Uterus (tissue), 4 donors: ENCODE results near the gene C3orf62. TPM values are rescaled to one million over a fixed set of nuclear protein-coding genes. Genes with fewer than 3 reads are reported as not detected.

Source experiments
- DNase-seq, 2 donors: peaks; one replicate each; pipeline ENCODE4 v3.0.0-alpha.2; 2019 to 2020
- H3K27ac ChIP-seq, 2 donors: fragments of 200-600 bp; sonication (generic); 1 replicate in 1 of 2; 2 replicates in 1 of 2; pipeline ENCODE4 v1.5.1; 2016 to 2018
- H3K27me3 ChIP-seq, 2 donors: fragments of 200-600 bp; sonication (generic); one replicate each; pipeline ENCODE4 v1.5.1; 2018 to 2019; ENCODE audit warnings: control low read depth in 1 of 2
- H3K36me3 ChIP-seq, 2 donors: fragments of 200-600 bp; sonication (generic); one replicate each; pipeline ENCODE4 v1.5.1; 2019; ENCODE audit warnings: control low read depth in 1 of 2
- H3K4me1 ChIP-seq, 2 donors: fragments of 200-600 bp; sonication (generic); one replicate each; pipeline ENCODE4 v1.5.1; 2018 to 2019; ENCODE audit warnings: control low read depth in 1 of 2
- H3K4me3 ChIP-seq, 2 donors: fragments of 200-600 bp; sonication (generic); 1 replicate in 1 of 2; 2 replicates in 1 of 2; pipeline ENCODE4 v1.5.1; 2018 to 2019; ENCODE audit warnings: mild to moderate bottlenecking in 1 of 2
- H3K9me3 ChIP-seq, 2 donors: fragments of 200-600 bp; sonication (generic); one replicate each; pipeline ENCODE4 v1.5.1; 2019; ENCODE audit warnings: control low read depth in 1 of 2
- CTCF ChIP-seq, 4 experiments: fragments of 200-600 bp in 2 of 4; fragments of 450-650 bp in 2 of 4; sonication (generic) in 2 of 4; IDR thresholded peaks; one replicate each; pipeline ENCODE4 v1.5.1; 2016 to 2019; ENCODE audit warnings: antibody characterized with exemption in 4 of 4, mild to moderate bottlenecking in 2 of 4, moderate library complexity in 1 of 4
- POLR2A ChIP-seq, 2 donors: fragments of 450-650 bp; IDR thresholded peaks; one replicate each; pipeline ENCODE4 v1.6.1; 2016; ENCODE audit warnings: antibody characterized with exemption in 2 of 2, mild to moderate bottlenecking in 1 of 2, moderate library complexity in 1 of 2
- intact Hi-C: fragments of 100-400 bp; cut with DNase I; formaldehyde crosslinking; loops from one replicate; pipeline ENCODE4 v1.15.1; 2023; ENCODE audit warnings: low total_unique reads
- total RNA-seq, 4 donors: library from RNA; depleted of rRNA in 3 of 4; stranded (reverse); fragments of >200 nt in 3 of 4; gene quantifications; one replicate each; pipeline versions ENCODE4 v1.1.0 to v1.2.4, GENCODE V29; 2014 to 2023
- donor health status: DM: yes; HTN: yes; CAD: no.

C3orf62 gene
- total RNA-seq, 4 donors from 2014 or later: 1.5 to 9.0 (median 4.9) TPM

DNA sequence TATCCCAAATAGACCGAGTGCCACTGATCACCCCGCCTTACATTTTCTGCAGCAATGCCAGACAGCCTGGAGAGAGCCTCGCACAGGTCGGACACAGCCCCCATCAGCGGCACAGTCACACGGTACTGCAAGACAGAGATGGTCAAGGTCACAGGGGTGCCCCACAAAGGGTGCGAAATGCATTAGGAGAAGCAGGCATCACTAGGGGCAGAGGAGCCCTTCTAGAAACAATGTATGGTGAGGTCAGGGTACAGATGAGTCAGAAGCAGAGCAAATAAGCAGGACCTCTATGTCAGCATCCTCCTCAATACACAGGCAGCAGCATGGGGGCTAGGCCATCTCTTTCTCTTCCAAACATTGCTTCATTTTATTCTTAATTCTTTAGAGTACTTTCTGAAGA lies 21.5 kb upstream of the C3orf62 start:
- H3K27ac ChIP-seq: no peak overlapping the region
- H3K9me3 ChIP-seq: no peaks in the 10 kb centered on the region
- no peak overlapping the region for H3K4me3 ChIP-seq
- DNase-seq: no peak
- no peak for TF ChIP-seq POLR2A (IDR thresholded peaks at IDR 0.05)
- no peak for TF ChIP-seq CTCF (IDR thresholded peaks at IDR 0.05)
- peaks cover 0 to 7% of the 10 kb centered on the region in 2 donors for H3K4me1 ChIP-seq
- no peaks in the 10 kb centered on the region for H3K36me3 ChIP-seq
- H3K27me3 ChIP-seq: no peaks in the 10 kb centered on the region
- intact Hi-C loops: loop anchor here (10.0 kb wide), 1 partner anchor 156 kb away; no protein-coding TSS in a partner anchor

GRCh38 chr3:49296781-49297411 lies 19.9 kb upstream of the C3orf62 start:
- DNase-seq: peak; percentile 39 to 48
- intact Hi-C loops: loop anchor here (10.0 kb wide), 1 partner anchor 158 kb away; no protein-coding TSS in a partner anchor
- H3K36me3 ChIP-seq: no peaks in the 10 kb centered on the region

DNA sequence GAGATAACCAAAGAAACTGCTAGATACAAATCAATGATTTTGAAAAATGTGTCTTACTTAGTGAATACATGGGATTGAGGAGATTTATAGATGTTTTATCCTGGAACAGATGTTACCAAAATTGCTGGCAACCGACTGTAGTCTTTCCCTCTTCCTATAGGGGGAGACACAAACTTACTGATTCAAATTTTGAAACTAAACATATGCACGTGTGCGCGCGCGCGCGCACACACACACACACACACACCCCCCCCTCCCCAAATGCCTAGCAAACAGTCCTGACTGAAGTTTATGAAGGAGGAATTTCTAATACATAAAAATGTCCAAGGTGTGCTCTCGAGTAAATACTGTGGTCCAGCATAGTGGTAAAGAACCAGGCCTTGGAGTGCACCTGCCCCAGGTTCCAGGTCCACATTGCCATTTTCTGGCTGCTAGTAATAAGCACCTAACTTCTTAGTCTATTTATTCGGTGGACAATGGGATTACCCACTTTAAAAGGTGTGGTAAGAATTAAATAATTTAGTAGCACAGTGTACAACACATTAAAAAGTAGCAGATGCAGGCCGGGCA lies 18.5 kb upstream of the C3orf62 start:
- intact Hi-C loops: loop anchor here (10.0 kb wide), 1 partner anchor 159 kb away; no protein-coding TSS in a partner anchor
- Histone ChIP-seq H3K27ac (peak overlapping the region in 1 of 2 donors; percentile 77), H3K4me3 (no peak overlapping the region), H3K27me3 (no peaks in the 10 kb centered on the region), H3K36me3 (no peaks in the 10 kb centered on the region), H3K4me1 (peaks cover 0 to 7% of the 10 kb centered on the region in 2 donors), H3K9me3 (no peaks in the 10 kb centered on the region)
- no peak for TF ChIP-seq POLR2A (IDR thresholded peaks at IDR 0.05)
- peak; percentile 43 to 53 (median 45) for TF ChIP-seq CTCF (IDR thresholded peaks at IDR 0.05)
- peak in 1 of 2 donors; percentile 29 for DNase-seq

More at GRCh38 chr3:49296781-49297411, 19.9 kb upstream of the C3orf62 start:
- no peak for TF ChIP-seq CTCF (IDR thresholded peaks at IDR 0.05)
- no peak for TF ChIP-seq POLR2A (IDR thresholded peaks at IDR 0.05)
- H3K4me1 ChIP-seq: peaks cover 0 to 7% of the 10 kb centered on the region in 2 donors
- H3K9me3 ChIP-seq: no peaks in the 10 kb centered on the region
- no peak overlapping the region for H3K4me3 ChIP-seq
- H3K27ac ChIP-seq: peak overlapping the region; percentile 53 to 77
- H3K27me3 ChIP-seq: no peaks in the 10 kb centered on the region

- intact Hi-C loops: loop anchor here (10.0 kb wide), 1 partner anchor 160 kb away; no protein-coding TSS in a partner anchor
- no peak overlapping the region for H3K27ac ChIP-seq
- H3K27me3 ChIP-seq: no peaks in the 10 kb centered on the region
- H3K9me3 ChIP-seq: no peaks in the 10 kb centered on the region
- peaks cover 0 to 7% of the 10 kb centered on the region in 2 donors for H3K4me1 ChIP-seq
- no peak overlapping the region for H3K4me3 ChIP-seq
- no peaks in the 10 kb centered on the region for H3K36me3 ChIP-seq
- no peak for DNase-seq
- TF ChIP-seq POLR2A (IDR thresholded peaks at IDR 0.05): no peak
- TF ChIP-seq CTCF (IDR thresholded peaks at IDR 0.05): no peak
These were observed 17.3 kb upstream of the C3orf62 start for GRCh38 chr3:49294343-49294742.

DNA sequence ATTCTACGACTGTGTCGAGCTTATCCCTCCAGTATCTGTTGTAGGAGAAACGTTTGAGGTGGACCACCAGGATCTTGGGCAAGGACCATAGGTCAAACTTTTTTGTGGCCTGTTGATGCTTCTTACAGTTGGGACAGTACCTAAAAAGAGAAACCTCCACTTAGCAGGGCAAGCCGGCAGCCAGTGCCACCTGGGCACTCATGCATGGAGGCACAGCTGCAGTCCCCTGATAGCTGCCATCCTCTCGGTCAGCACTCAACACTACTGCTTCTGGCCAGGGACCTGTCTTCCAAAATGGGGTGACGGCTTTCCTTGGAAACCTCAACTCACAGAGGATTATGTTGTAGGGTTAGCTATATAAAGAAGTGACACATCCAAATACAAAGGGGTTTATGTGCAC lies 7.0 kb upstream of the C3orf62 start:
- TF ChIP-seq POLR2A (IDR thresholded peaks at IDR 0.05) (no peak), CTCF (IDR thresholded peaks at IDR 0.05) (no peak)
- no peaks in the 10 kb centered on the region for H3K36me3 ChIP-seq
- intact Hi-C loops: no loop called here

More for the DNA sequence above, 7.0 kb upstream of the C3orf62 start:
- DNase-seq: no peak
- Histone ChIP-seq H3K4me3 (no peak overlapping the region), H3K27ac (no peak overlapping the region), H3K4me1 (no peaks in the 10 kb centered on the region), H3K9me3 (no peaks in the 10 kb centered on the region), H3K27me3 (no peaks in the 10 kb centered on the region)
